BE2C (cell line): ENCODE results near the gene NINJ2.

Experiments
- DNase-seq: peaks from one replicate; pipeline ENCODE4 v3.0.0-alpha.2; 2020
- H3K27me3 ChIP-seq: fragments of 250-450 bp; sonication (Bioruptor Pico); 2 replicates; pipeline ENCODE4 v1.5.1; 2020; ENCODE audit warnings: mild to moderate bottlenecking
- H3K36me3 ChIP-seq: fragments of 250-450 bp; sonication (Bioruptor Pico); 2 replicates; pipeline ENCODE4 v1.5.1; 2020; ENCODE audit warnings: mild to moderate bottlenecking
- H3K4me1 ChIP-seq: fragments of 250-450 bp; sonication (Bioruptor Pico); 2 replicates; pipeline ENCODE4 v1.5.1; 2020
- H3K4me3 ChIP-seq: 2 replicates; pipeline ENCODE4 v1.5.1; 2011; ENCODE audit warnings: low read depth, low read length
- H3K9me3 ChIP-seq: fragments of 250-450 bp; sonication (Bioruptor Pico); 2 replicates; pipeline ENCODE4 v1.5.1; 2020
- TF ChIP-seq, protein P1 (sequence below): IDR thresholded peaks from 2 replicates; pipeline ENCODE4 v1.5.1; 2012; ENCODE audit warnings: mild to moderate bottlenecking, low read depth, low read length

The NINJ2 gene

DNA sequence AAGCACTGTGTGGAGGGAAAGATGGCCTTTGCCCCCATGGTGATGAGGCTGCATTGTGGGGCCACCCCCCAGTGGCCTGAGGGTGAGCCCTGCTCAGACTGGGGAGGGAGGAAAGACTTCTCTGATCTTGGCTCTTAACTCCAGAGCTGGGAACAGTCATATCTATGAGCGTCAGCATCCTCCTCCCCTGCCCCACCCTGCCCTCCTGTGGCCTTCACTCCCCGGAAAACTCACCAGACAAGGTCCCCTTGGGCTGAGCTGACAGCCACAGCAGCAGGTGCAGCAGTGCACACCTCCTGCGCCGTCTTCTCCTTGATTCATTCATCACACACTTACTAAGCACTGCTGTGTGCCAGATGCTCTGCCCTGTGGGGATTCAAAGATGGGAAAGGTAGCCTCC lies 104.7 kb downstream of the NINJ2 start:
- TF ChIP-seq, protein P1, sequence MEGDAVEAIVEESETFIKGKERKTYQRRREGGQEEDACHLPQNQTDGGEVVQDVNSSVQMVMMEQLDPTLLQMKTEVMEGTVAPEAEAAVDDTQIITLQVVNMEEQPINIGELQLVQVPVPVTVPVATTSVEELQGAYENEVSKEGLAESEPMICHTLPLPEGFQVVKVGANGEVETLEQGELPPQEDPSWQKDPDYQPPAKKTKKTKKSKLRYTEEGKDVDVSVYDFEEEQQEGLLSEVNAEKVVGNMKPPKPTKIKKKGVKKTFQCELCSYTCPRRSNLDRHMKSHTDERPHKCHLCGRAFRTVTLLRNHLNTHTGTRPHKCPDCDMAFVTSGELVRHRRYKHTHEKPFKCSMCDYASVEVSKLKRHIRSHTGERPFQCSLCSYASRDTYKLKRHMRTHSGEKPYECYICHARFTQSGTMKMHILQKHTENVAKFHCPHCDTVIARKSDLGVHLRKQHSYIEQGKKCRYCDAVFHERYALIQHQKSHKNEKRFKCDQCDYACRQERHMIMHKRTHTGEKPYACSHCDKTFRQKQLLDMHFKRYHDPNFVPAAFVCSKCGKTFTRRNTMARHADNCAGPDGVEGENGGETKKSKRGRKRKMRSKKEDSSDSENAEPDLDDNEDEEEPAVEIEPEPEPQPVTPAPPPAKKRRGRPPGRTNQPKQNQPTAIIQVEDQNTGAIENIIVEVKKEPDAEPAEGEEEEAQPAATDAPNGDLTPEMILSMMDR = no peak
- DNase-seq = no peak
- no peak overlapping the region for H3K4me3 ChIP-seq
- H3K4me1 ChIP-seq = no peaks in the 10 kb centered on the region; the same call in 1 of the 2 replicates
- H3K36me3 ChIP-seq = no peaks in the 10 kb centered on the region
- no peaks in the 10 kb centered on the region for H3K27me3 ChIP-seq
- H3K9me3 ChIP-seq = no peaks in the 10 kb centered on the region

DNA sequence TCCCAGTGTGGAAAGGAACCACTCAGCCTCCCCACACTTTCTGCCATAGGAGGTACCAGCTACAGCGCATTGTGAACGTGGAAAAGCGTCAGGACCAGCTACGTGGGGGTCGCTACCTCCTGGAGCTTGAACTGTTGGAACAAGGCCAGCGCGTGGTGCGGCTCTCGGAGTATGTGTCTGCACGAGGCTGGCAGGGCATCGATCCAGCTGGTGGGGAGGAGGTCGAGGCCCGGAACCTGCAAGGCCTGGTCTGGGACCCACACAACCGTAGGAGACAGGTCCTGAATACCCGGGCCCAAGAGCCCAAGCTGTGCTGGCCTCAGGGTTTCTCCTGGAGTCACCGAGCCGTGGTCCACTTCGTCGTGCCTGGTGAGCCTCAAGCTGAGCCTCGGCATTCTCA lies 106.7 kb downstream of the NINJ2 start:
- Histone ChIP-seq H3K9me3 (no peaks in the 10 kb centered on the region), H3K4me1 (no peaks in the 10 kb centered on the region; the same call in 1 of the 2 replicates), H3K27me3 (no peaks in the 10 kb centered on the region), H3K36me3 (no peaks in the 10 kb centered on the region), H3K4me3 (no peak overlapping the region)
- no peak for DNase-seq
- TF ChIP-seq, protein P1 = no peak

DNA sequence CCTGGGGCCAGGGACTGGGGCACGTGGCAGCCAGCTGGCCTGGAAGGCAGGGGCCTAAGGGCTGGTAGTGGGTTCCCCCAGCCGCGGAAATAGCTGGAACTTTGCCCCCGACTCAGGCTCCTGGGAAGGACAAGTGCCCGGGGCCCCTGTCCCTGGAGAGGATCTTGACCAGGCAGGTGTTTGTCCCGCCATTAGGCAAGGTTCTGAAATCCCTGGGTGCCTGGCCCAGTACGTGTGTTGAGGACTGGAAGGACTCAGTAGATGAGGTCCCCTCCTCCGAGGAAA lies 109.3 kb downstream of the NINJ2 start:
- Histone ChIP-seq H3K4me3 (no peak overlapping the region), H3K36me3 (no peaks in the 10 kb centered on the region), H3K27me3 (no peaks in the 10 kb centered on the region), H3K4me1 (no peaks in the 10 kb centered on the region; the same call in 1 of the 2 replicates), H3K9me3 (no peaks in the 10 kb centered on the region)
- no peak for DNase-seq
- TF ChIP-seq, protein P1 = no peak

DNA sequence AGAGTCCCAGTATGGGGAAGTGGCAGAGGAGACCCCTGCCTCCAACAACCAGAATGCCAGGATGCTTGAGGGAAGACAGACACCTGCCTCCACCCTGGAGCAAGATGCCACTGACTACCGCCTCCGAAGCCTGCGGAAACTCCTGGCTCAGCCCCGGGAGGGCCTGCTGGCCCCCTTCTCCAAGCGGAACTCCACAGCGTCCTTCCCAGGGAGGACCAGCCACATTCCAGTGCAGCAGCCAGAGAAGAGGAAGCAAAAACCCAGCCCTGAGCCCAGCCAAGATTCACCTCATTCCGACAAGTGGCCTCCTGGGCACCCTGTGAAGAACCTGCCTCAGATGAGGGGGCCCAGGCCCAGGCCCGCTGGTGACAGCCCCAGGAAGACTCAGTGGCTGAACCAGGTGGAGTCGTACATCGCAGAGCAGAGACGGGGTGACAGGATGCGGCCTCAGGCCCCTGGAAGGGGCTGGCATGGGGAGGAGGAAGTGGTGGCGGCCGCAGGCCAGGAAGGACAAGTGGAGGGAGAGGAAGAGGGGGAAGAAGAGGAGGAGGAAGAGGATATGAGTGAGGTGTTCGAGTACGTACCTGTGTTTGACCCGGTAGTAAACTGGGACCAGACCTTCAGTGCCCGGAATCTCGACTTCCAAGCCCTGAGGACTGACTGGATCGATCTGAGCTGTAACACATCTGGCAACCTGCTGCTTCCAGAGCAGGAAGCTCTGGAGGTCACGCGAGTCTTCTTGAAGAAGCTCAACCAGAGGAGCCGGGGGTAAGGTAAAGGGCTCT lies 109.8 kb downstream of the NINJ2 start:
- H3K4me1 ChIP-seq = no peaks in the 10 kb centered on the region; the same call in 1 of the 2 replicates
- H3K9me3 ChIP-seq = no peaks in the 10 kb centered on the region
- no peak overlapping the region for H3K4me3 ChIP-seq
- TF ChIP-seq, protein P1 = no peak
- DNase-seq = no peak
- no peaks in the 10 kb centered on the region for H3K36me3 ChIP-seq
- no peaks in the 10 kb centered on the region for H3K27me3 ChIP-seq

DNA sequence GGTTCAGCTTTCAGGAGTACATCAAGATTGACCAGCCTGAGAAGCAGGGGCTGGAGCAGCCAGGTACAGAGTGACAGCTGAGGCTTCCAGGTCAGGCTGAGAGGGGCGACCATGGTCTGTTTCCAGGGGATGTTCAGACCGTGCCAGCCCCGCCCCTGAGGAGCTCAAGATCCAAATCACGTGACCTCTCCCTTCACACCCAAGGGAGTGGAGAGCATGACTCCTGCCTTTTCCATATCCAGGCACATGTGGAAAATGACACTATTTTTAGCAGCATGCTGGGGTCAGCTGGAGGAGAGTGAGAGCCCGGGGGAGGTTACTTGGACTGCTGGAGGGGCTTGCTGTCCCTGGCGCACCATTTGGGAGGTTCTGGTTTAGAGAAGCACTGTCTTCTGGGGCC lies 110.8 kb downstream of the NINJ2 start:
- Histone ChIP-seq H3K36me3 (no peaks in the 10 kb centered on the region), H3K9me3 (no peaks in the 10 kb centered on the region), H3K4me1 (no peaks in the 10 kb centered on the region; the same call in 1 of the 2 replicates), H3K4me3 (no peak overlapping the region), H3K27me3 (no peaks in the 10 kb centered on the region)
- DNase-seq = no peak
- TF ChIP-seq, protein P1 = no peak

DNA sequence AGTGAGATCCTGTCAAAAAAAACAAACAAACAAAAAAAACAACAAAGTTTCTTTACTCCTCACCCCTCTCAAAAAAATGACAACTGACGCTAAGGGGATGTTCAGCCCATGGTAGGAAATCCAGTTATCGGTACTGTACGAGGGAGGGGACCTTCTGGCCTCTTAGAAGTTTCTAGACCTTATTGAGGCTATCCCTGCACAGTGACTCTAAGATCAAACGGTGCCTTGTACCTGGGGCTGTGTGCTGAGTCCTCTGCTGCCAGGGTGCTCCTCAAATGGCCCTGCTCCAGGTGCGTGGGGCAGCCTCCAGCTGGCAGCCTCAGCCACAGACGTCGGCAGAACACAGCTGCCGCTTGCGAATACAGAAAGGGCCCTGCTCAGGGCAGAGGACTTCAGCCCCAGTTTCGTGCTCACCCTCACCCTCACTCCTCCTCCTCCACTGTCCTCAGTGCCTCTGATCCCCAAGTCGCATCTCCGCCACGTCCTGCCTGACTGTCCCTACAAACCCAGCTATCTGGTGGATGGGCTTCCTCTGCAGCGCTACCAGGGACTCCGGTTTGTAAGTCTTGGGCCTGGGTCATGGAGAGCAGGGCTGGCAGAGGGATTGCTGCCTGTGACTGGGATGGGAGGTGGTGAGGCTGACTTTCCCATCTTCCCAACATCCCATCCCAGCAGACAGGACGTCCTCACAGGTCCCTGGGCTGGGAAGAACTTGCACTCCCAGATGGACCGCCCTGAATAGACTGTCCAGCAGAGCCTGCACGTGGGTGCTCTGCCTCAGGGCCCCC lies 112.6 kb downstream of the NINJ2 start:
- no peaks in the 10 kb centered on the region for H3K36me3 ChIP-seq
- H3K4me3 ChIP-seq = no peak overlapping the region
- H3K4me1 ChIP-seq = no peaks in the 10 kb centered on the region; the same call in 1 of the 2 replicates
- H3K27me3 ChIP-seq = peaks cover 5% of the 10 kb centered on the region
- no peaks in the 10 kb centered on the region for H3K9me3 ChIP-seq
- TF ChIP-seq, protein P1 = no peak
- DNase-seq = no peak
